IMR-90 (cell line): ENCODE measurements around the gene SIGLEC7. TPM values are rescaled to one million over a fixed set of nuclear protein-coding genes. Genes with fewer than 3 reads are reported as not detected.

Experiments
- ATAC-seq: fragments of 200-7000 bp; cut with Tn5 transposase; 2 replicates; pipeline ENCODE4 v1.9.1; 2020; ENCODE audit warnings: low read depth, mild to moderate bottlenecking, moderate library complexity
- BruUV-seq: library from RNA; stranded (reverse); fragments of 400-500 nt; replicated peaks from 2 replicates; lab custom pipeline; 2021; lab: Mats Ljungman, UMichigan
- CTCF ChIA-PET: fragments of 300-600 bp; formaldehyde crosslinking; extraction: SDS; loops from one replicate; lab custom pipeline; 2021; ENCODE audit warnings: antibody characterized with exemption; lab: Yijun Ruan, JAX
- POLR2A ChIA-PET: fragments of 300-600 bp; sonication (Branson Sonifier 250); formaldehyde crosslinking; loops from one replicate; lab custom pipeline; 2022; ENCODE audit warnings: antibody characterized with exemption; ENCODE audit not compliant: unreplicated experiment; lab: Charles Lee
- DNase-seq: peaks from one replicate; pipeline ENCODE4 v3.0.0; 2013
- H2AFZ ChIP-seq: replicated peaks from 2 replicates; pipeline ENCODE3; 2013; ENCODE audit warnings: low read length, mild to moderate bottlenecking; ENCODE audit not compliant: poor library complexity
- H2AK5ac ChIP-seq: 2 replicates; pipeline ENCODE4 v1.6.1; 2013; ENCODE audit warnings: low read depth, low read length, inconsistent platforms
- H2AK9ac ChIP-seq: replicated peaks from 2 replicates; pipeline ENCODE3; 2013; ENCODE audit warnings: mild to moderate bottlenecking, low read depth, low read length, moderate library complexity; ENCODE audit not compliant: poor library complexity
- H2BK120ac ChIP-seq: 2 replicates; pipeline ENCODE4 v1.6.1; 2013; ENCODE audit warnings: low read depth, low read length, inconsistent platforms
- H2BK15ac ChIP-seq: 3 replicates; pipeline ENCODE4 v1.6.1; 2013; ENCODE audit warnings: low read depth, low read length, inconsistent platforms
- H2BK20ac ChIP-seq: 2 replicates; pipeline ENCODE4 v1.6.1; 2013; ENCODE audit warnings: low read depth, mild to moderate bottlenecking, inconsistent platforms, low read length, moderate library complexity
- H2BK5ac ChIP-seq: 2 replicates; pipeline ENCODE4 v1.6.1; 2013; ENCODE audit warnings: mild to moderate bottlenecking, low read depth, low read length, inconsistent platforms; ENCODE audit not compliant: poor library complexity, severe bottlenecking
- H3K14ac ChIP-seq: replicated peaks from 2 replicates; pipeline ENCODE4 v1.6.1; 2013; ENCODE audit warnings: low read depth, low read length, inconsistent platforms
- H3K18ac ChIP-seq: 2 replicates; pipeline ENCODE4 v1.6.1; 2013; ENCODE audit warnings: low read depth, low read length, control low read depth
- H3K23ac ChIP-seq: 2 replicates; pipeline ENCODE4 v1.6.1; 2013; ENCODE audit warnings: low read depth, low read length, inconsistent platforms
- H3K27ac ChIP-seq: 2 replicates; pipeline ENCODE4 v1.5.1; 2013; ENCODE audit warnings: mild to moderate bottlenecking, control low read depth, low read length; ENCODE audit not compliant: insufficient read depth
- H3K27me3 ChIP-seq: 2 replicates; pipeline ENCODE4 v1.6.1; 2013; ENCODE audit warnings: low read length; ENCODE audit not compliant: control insufficient read depth, insufficient read depth
- H3K36me3 ChIP-seq: 2 replicates; pipeline ENCODE4 v1.6.1; 2013; ENCODE audit warnings: low read length, mixed read lengths; ENCODE audit not compliant: control insufficient read depth, insufficient read depth
- H3K4ac ChIP-seq: 2 replicates; pipeline ENCODE4 v1.6.1; 2013; ENCODE audit warnings: low read depth, low read length, inconsistent platforms
- H3K4me1 ChIP-seq: 2 replicates; pipeline ENCODE4 v1.6.1; 2013; ENCODE audit warnings: low read length, mixed read lengths; ENCODE audit not compliant: control insufficient read depth, insufficient read depth
- H3K4me2 ChIP-seq: 2 replicates; pipeline ENCODE4 v1.6.1; 2013; ENCODE audit warnings: low read depth, mild to moderate bottlenecking, control low read depth, low read length, moderate library complexity
- H3K4me3 ChIP-seq: 2 replicates; pipeline ENCODE4 v1.5.1; 2013; ENCODE audit warnings: low read depth, mild to moderate bottlenecking, control low read depth, low read length, moderate library complexity; ENCODE audit not compliant: insufficient read depth
- H3K56ac ChIP-seq: 2 replicates; pipeline ENCODE4 v1.6.1; 2013; ENCODE audit warnings: low read length, inconsistent platforms; ENCODE audit not compliant: insufficient read depth; ENCODE audit errors: extremely low read depth
- H3K79me1 ChIP-seq, 2 experiments: 2 replicates each; pipeline ENCODE4 v1.6.1; 2013; ENCODE audit warnings: low read length in 2 of 2, inconsistent platforms in 1 of 2, low read depth in 1 of 2
- H3K9ac ChIP-seq: 2 replicates; pipeline ENCODE4 v1.6.1; 2013; ENCODE audit warnings: low read depth, low read length, control low read depth
- H3K9me1 ChIP-seq: 2 replicates; pipeline ENCODE4 v1.6.1; 2013; ENCODE audit warnings: low read length, inconsistent platforms; ENCODE audit not compliant: insufficient read depth
- H3K9me3 ChIP-seq: 2 replicates; pipeline ENCODE4 v1.6.1; 2013; ENCODE audit warnings: low read length; ENCODE audit not compliant: control insufficient read depth, insufficient read depth
- H4K20me1 ChIP-seq: 2 replicates; pipeline ENCODE4 v1.6.1; 2013; ENCODE audit warnings: low read length, inconsistent platforms; ENCODE audit not compliant: insufficient read depth
- H4K5ac ChIP-seq: 2 replicates; pipeline ENCODE4 v1.6.1; 2013; ENCODE audit warnings: mild to moderate bottlenecking, low read depth, low read length, control low read depth
- H4K8ac ChIP-seq, 2 experiments: 2 replicates each; pipeline ENCODE4 v1.6.1; 2013; ENCODE audit warnings: low read depth in 2 of 2, low read length in 2 of 2, control low read depth in 1 of 2, inconsistent platforms in 1 of 2
- H4K91ac ChIP-seq: 2 replicates; pipeline ENCODE4 v1.6.1; 2013; ENCODE audit warnings: low read depth, low read length, inconsistent platforms; ENCODE audit not compliant: insufficient read depth
- CEBPB ChIP-seq: IDR thresholded peaks from 2 replicates; pipeline ENCODE4 v1.6.1; 2012; ENCODE audit warnings: low read depth, low read length, improper control_type of control experiment
- ELK1 ChIP-seq: fragments of 150-350 bp; IDR thresholded peaks from 2 replicates; pipeline ENCODE4 v1.6.1; 2016; ENCODE audit warnings: low read depth, mild to moderate bottlenecking, low read length, moderate library complexity, borderline replicate concordance
- FOS ChIP-seq: fragments of 150-350 bp; IDR thresholded peaks from 2 replicates; pipeline ENCODE4 v1.6.1; 2016; ENCODE audit warnings: low read depth, low read length
- MAZ ChIP-seq: IDR thresholded peaks from 2 replicates; pipeline ENCODE4 v1.6.1; 2012; ENCODE audit warnings: low read depth, mild to moderate bottlenecking, low read length, improper control_type of control experiment, moderate library complexity, borderline replicate concordance
- RFX5 ChIP-seq: IDR thresholded peaks from 2 replicates; pipeline ENCODE4 v1.8.0; 2012; ENCODE audit warnings: low read depth, mild to moderate bottlenecking, low read length, moderate library complexity
- WGBS, 2 experiments: methylation state at CpG; one replicate each; pipeline versions ENCODE4 v1.1.5 to v1.1.7; 2013; ENCODE audit warnings: missing lambda C conversion rate in 2 of 2; ENCODE audit not compliant: insufficient read length in 1 of 2; ENCODE audit errors: extremely low coverage in 2 of 2; 5-methylcytosine and 5-hydroxymethylcytosine counted together
- dilution Hi-C: fragments of 300-500 bp; cut with HindIII; formaldehyde crosslinking; loops from one replicate; pipeline ENCODE4 v1.14.3; 2018; ENCODE audit warnings: low sequenced_read_pairs; ENCODE audit not compliant: unreplicated experiment
- in situ Hi-C: fragments of 300-500 bp; cut with MboI; formaldehyde crosslinking; loops from 3 replicates; pipeline ENCODE4 v1.14.3; 2019; ENCODE audit warnings: low sequenced_read_pairs, inconsistent platforms, mixed read lengths
- intact Hi-C: fragments of 100-400 bp; cut with micrococcal nuclease; formaldehyde crosslinking; loops from 2 replicates; pipeline ENCODE4 v1.10.0; 2022
- polyA plus RNA-seq, 3 experiments: library from polyadenylated mRNA; depleted of rRNA; stranded (reverse); fragments of >200 nt; gene quantifications; 2 replicates each; pipeline ENCODE4 v1.2.3, GENCODE V29; 2012; ENCODE audit warnings: low replicate concordance in 1 of 3
- total RNA-seq: library from RNA; depleted of rRNA; stranded (reverse); fragments of >200 nt; gene quantifications from 2 replicates; pipeline ENCODE4 v1.2.3, GENCODE V29; 2012

SIGLEC7 gene
- total and polyA plus RNA-seq, 2 of the 4 experiments (the other 2 are of a cell fraction), result not detected

- WGBS, 2 experiments, result 53% methylated on average over 2 of the region's 8 CpGs; no CpG with 5 or more reads in 1 of the 2 experiments
- POLR2A ChIA-PET, result no interaction called here
- H2AK9ac ChIP-seq, result no peak overlapping the region
- no peak overlapping the region for H4K5ac ChIP-seq
- H2AFZ ChIP-seq, result no peak overlapping the region
- H2AK5ac ChIP-seq, result no peak overlapping the region
- H3K4me3 ChIP-seq, result no peak overlapping the region
- no peaks in the 10 kb centered on the region for H3K9me1 ChIP-seq
- no peaks in the 10 kb centered on the region for H3K27me3 ChIP-seq
- no peak for TF ChIP-seq MAZ
- TF ChIP-seq RFX5, result no peak
- TF ChIP-seq ELK1, result no peak
- no peak for TF ChIP-seq CEBPB
- TF ChIP-seq FOS, result no peak
- no peaks in the 10 kb centered on the region for H3K4me1 ChIP-seq
- H4K20me1 ChIP-seq, result no peaks in the 10 kb centered on the region
- no peak overlapping the region for H3K27ac ChIP-seq
- no peak overlapping the region for H2BK120ac ChIP-seq
- DNase-seq, result no peak
- no peak overlapping the region for H3K23ac ChIP-seq
- no peak overlapping the region for H4K91ac ChIP-seq
- H3K4ac ChIP-seq, result no peak overlapping the region
- H3K79me1 ChIP-seq, result no peaks in the 10 kb centered on the region
- no peak overlapping the region for H4K8ac ChIP-seq
- H3K14ac ChIP-seq, result no peak overlapping the region
- CTCF ChIA-PET, result no interaction called here
- intact Hi-C loops (no loop called here), in situ Hi-C loops (no loop called here), dilution Hi-C loops (no loop called here)
- no peak overlapping the region for H3K9ac ChIP-seq
- no peak overlapping the region for H3K18ac ChIP-seq
- H2BK15ac ChIP-seq, result no peak overlapping the region
- no peaks in the 10 kb centered on the region for H3K36me3 ChIP-seq
- no peak for ATAC-seq
- H3K9me3 ChIP-seq, result peaks cover 4% of the 10 kb centered on the region; the same call in 1 of the 2 replicates
- BruUV-seq, result no TSS peak
- no peak overlapping the region for H3K4me2 ChIP-seq
- no peak overlapping the region for H2BK20ac ChIP-seq
- H3K56ac ChIP-seq, result no peak overlapping the region
- H2BK5ac ChIP-seq, result no peak overlapping the region
Observed at GRCh38 chr19:51183629-51184028, 41.5 kb downstream of the SIGLEC7 start.
